Fibroblast of villous mesenchyme (primary cell): ENCODE data around the gene ATP8B2. TPM values are rescaled to one million over a fixed set of nuclear protein-coding genes. Genes with fewer than 3 reads are reported as not detected.
"Not testable (repeated sequence)": the region's sequence is repeated elsewhere in the genome, so short reads cannot be mapped to it uniquely, and the experiment has no call there.

Experiments
- DNase-seq: peaks from one replicate; pipeline ENCODE4 v3.0.0-alpha.2; 2010; ENCODE audit warnings: low read depth
- H3K4me3 ChIP-seq: 2 replicates; pipeline ENCODE4 v1.5.1; 2011; ENCODE audit warnings: low read depth, mild to moderate bottlenecking, low read length
- CTCF ChIP-seq: IDR thresholded peaks from 2 replicates; pipeline ENCODE4 v1.5.1; 2012; ENCODE audit warnings: low read depth, mild to moderate bottlenecking, low read length; ENCODE audit not compliant: insufficient read depth
- total RNA-seq: library from RNA; depleted of rRNA; stranded (reverse); fragments of >200 nt; gene quantifications from 2 replicates; pipeline ENCODE4 v1.2.3, GENCODE V29; 2012

Gene ATP8B2
- total RNA-seq, 1 donor, result 155 TPM

GRCh38 chr1:154358519-154358918 lies 33.2 kb downstream of the ATP8B2 start:
- H3K4me3 ChIP-seq, result no peak overlapping the region
- no peak for TF ChIP-seq CTCF
- no peak for DNase-seq

GRCh38 chr1:154360288-154360687 lies 35.0 kb downstream of the ATP8B2 start:
- no peak for TF ChIP-seq CTCF
- no peak overlapping the region for H3K4me3 ChIP-seq
- no peak for DNase-seq

GRCh38 chr1:154360881-154361280 lies 35.6 kb downstream of the ATP8B2 start:
- not testable (repeated sequence) for DNase-seq, H3K4me3 ChIP-seq

GRCh38 chr1:154361357-154361756 lies 36.0 kb downstream of the ATP8B2 start:
- DNase-seq, result peak; percentile 63
- no peak overlapping the region for H3K4me3 ChIP-seq
- TF ChIP-seq CTCF, result no peak

GRCh38 chr1:154371436-154371835 lies 46.1 kb downstream of the ATP8B2 start:
- TF ChIP-seq CTCF, result no peak
- no peak for DNase-seq
- no peak overlapping the region for H3K4me3 ChIP-seq

- H3K4me3 ChIP-seq, DNase-seq: not testable (repeated sequence)
Measured at GRCh38 chr1:154373777-154374357, 48.5 kb downstream of the ATP8B2 start.

GRCh38 chr1:154379301-154379700 lies 54.0 kb downstream of the ATP8B2 start:
- DNase-seq, result no peak
- H3K4me3 ChIP-seq, result no peak overlapping the region
- no peak for TF ChIP-seq CTCF

- DNase-seq, result no peak
- no peak overlapping the region for H3K4me3 ChIP-seq
- TF ChIP-seq CTCF, result no peak
Measured at GRCh38 chr1:154384650-154385489, 59.5 kb downstream of the ATP8B2 start.
